DMS53 (cell line): ENCODE data around the gene XIRP1.

Source experiments
- DNase-seq: peaks from one replicate; lab custom pipeline; 2025; lab: John Stamatoyannopoulos, UW

Gene XIRP1

GRCh38 chr3:39166932-39167532 lies 25.4 kb downstream of the XIRP1 start:
- DNase-seq = no peak

- DNase-seq = peak; percentile 61
These were observed 26.2 kb downstream of the XIRP1 start for GRCh38 chr3:39166134-39166710.

GRCh38 chr3:39165518-39165917 lies 26.9 kb downstream of the XIRP1 start:
- no peak for DNase-seq

GRCh38 chr3:39164414-39164813 lies 28.0 kb downstream of the XIRP1 start:
- DNase-seq = no peak

- no peak for DNase-seq
These were observed 34.2 kb downstream of the XIRP1 start for GRCh38 chr3:39158148-39158715.

- no peak for DNase-seq
These were observed 35.0 kb downstream of the XIRP1 start for GRCh38 chr3:39157359-39157758.

- DNase-seq = no peak
These were observed 36.0 kb downstream of the XIRP1 start for GRCh38 chr3:39156421-39156820.

- peak; percentile 27 for DNase-seq
These were observed 37.9 kb downstream of the XIRP1 start for GRCh38 chr3:39154280-39155021.

- DNase-seq = no peak
These were observed 38.5 kb downstream of the XIRP1 start for GRCh38 chr3:39153977-39154279.

- DNase-seq = peak; percentile 51
These were observed 41.4 kb downstream of the XIRP1 start for GRCh38 chr3:39150803-39151631.

GRCh38 chr3:39150148-39150802 lies 42.1 kb downstream of the XIRP1 start:
- DNase-seq = peak; percentile 9

GRCh38 chr3:39149498-39150147 lies 42.8 kb downstream of the XIRP1 start:
- DNase-seq = no peak

GRCh38 chr3:39149059-39149455 lies 43.3 kb downstream of the XIRP1 start:
- no peak for DNase-seq

- DNase-seq = peak; percentile 4
These were observed 43.8 kb downstream of the XIRP1 start for GRCh38 chr3:39148435-39149058.

- peak; percentile 50 for DNase-seq
These were observed 44.5 kb downstream of the XIRP1 start for GRCh38 chr3:39147711-39148434.

GRCh38 chr3:39146611-39147591 lies 45.5 kb downstream of the XIRP1 start:
- peak; percentile 79 for DNase-seq

- DNase-seq = no peak
These were observed 46.3 kb downstream of the XIRP1 start for GRCh38 chr3:39146083-39146501.

- no peak for DNase-seq
These were observed 47.5 kb downstream of the XIRP1 start for GRCh38 chr3:39144748-39145380.
